ENCODE data around the gene SORBS2.

SORBS2 gene

DNA sequence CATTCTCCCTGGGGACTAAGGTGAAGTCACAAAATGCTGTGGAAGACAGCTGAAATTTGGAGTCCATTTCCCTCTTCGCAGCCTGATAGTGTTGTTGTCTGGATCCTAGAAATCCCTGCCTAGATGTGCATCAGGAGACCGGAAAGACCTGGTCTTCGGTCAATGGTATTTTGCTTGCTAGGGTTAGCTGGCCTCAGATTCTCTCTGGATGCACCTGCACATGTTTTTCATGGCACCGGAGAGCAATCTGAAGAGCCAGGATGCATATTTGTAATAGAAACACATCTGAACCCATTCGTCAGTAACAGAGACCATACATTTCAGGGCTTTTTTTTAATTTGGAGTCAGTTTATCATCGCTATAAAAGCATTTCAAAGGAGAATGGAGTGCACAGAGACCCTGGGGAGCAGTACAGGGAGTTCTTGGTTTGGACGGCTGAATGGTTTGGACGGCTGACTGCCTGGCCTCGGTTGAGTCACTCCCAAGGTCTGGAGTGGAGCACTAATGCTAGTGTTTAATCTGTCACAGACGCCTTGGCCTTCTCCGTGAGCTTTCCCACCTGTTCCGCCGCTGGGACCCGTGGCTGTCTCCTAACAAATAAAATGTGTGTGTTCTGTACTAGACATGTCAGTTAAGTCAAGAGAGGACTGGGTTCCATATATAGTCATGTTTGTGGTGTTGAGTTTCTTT lies 269.2 kb downstream of the SORBS2 start:
- DNase-seq, result no peak

DNA sequence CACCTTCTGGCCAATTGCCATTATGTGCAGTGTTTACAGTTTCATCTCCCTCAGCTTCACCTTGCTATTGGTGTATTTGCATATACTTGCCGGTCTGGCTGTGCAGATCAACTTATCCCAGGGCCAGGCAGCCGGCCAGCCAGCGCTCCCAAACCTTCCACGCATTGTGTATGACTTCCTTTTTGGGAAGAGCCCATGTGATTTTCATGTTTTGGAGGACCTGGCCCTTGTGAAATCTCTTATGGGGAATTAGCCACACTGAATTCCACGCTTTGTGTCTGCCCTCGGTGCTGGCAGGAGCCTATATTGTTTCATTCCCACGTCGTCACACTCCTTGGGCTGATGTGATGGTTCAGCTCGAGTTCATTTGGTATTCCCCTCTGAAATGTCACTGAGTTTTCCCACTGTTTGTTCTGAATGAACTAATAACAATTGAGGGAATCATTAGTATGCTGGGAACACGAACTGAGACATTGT lies 270.7 kb downstream of the SORBS2 start:
- DNase-seq, result no peak

DNA sequence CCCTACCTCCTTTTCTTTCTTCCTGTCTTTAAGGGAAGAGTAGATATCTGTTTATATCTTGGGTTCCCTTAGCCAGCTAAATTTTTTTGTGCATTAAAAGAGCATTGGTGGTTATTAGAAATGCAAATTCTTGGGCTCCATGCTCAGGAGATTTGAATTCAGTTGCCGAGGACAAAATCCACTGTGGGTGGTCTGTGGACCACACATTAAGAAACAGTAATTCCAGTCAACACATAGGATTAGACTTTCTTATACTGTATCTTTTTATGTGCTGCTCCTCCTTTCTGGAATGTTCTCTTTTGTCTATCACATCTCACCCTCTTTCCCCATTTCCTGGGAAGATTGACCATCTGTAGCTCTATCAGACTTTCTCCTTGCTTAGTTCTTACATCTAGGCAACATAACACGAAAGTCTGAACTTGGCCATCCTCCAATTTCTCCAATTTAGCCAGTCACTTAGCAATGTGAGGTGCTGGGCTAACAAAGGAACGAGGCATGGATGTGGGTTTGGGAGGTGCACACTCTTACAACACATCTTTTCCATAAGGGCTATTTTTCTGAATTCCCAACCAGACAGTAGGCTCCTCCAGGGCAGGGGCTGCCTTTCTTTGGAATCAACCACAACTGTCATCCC lies 271.4 kb downstream of the SORBS2 start:
- DNase-seq, result no peak

DNA sequence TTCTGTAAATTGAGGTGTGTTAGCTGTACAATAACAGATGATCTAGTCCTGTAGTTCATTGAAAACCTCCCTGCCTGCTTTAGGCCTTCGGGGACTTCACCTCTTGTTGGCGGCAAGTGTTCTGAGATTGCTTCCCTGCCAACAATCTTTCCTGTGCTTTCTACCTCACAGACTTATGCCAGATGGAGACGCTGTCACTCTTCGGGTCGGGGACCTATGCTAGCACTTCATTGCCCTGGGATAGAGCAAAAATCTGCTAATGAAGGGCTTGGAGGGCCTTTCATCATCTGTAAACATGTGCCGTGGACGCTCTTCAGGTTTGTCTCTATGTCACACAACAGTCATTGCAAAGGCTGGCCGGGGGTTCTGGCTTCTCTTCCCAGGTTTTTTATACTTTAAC lies 272.0 kb downstream of the SORBS2 start:
- DNase-seq, result no peak

DNA sequence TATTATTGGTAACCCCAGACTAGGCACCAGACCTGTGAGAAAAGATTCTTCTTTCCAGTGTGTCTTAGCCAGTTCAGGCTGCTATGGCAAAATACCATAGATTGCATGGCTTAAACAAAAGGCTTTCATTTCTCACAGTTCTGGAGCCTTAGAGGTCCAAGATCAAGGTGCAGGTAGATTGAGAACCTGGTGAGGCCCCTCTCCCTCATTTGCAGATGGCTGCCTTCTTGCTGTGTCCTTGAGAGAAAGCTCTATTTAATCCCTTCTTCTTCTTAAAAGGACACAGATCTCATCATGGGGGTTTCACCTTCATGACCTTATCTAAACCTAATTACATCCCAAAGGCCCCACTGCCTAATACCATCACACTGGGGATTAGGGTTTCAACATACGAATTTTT lies 273.2 kb downstream of the SORBS2 start:
- no peak for DNase-seq

DNA sequence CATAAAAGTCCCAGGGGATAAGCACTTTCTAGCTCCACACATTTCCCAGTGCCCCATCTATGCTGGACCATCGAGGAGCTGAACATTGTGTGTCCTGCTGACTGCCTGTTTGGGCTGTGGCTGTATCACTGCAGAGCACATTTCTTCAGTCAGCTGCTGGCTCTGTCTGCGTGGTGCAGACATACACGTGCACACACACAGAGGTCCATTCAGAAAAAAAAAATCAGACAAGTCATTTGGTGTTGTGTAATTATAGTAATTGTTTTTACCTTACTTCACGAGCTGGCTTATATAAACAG lies 275.6 kb downstream of the SORBS2 start:
- peak in 1 of 2 experiments; percentile 13 for DNase-seq

DNA sequence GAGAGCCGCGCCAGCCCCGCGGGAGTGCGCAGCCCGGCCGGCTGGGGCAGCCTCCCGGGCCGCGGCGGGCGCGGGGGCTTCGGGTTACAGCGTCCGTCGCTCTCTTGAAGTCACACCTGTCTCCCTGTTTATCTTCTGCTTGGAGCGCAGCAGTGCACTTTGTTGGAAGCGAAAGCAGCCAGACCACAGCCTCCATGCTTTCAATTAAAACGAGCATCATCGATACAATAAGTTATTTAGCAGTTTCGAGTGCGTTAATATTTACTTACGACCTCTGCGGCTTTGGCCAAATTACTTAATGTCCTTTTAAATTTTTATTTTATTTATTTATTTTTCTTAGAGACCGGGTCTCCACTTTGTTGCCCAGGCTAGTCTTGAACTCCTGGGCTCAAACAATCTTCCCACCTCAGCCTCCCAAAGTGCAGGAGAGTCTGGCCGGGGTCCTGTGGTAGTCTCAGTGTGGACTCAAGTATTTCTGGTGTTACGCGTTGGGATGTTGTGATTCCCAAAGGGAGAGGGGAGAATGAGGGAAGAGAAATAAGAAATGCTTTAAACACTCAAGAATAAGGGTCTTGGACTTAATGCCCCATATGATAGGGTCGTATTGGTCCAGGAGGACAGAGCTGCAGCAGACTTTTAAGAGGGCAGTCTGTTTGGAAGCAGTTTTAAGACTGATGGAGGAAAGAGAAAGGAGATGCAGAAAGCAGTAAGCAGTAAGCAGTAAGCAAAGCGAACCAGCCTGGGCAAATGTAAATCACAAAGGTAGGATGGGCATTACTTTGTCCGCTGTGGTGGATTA lies 276.2 kb downstream of the SORBS2 start:
- DNase-seq, result peak in 1 of 2 experiments; percentile 70

Measured in NCI-H524 (cell line).